PC-9 (cell line): Measurements from ENCODE around the gene WNK1.

Experiments
- CTCF ChIP-seq: fragments of 200-600 bp; sonication (generic); conservative IDR thresholded peaks from 2 replicates; pipeline ENCODE4 v1.6.1; 2017; ENCODE audit warnings: mixed run types, antibody characterized with exemption, mild to moderate bottlenecking, moderate library complexity
- EZH2 ChIP-seq: fragments of 200-600 bp; sonication (generic); IDR thresholded peaks from 2 replicates; pipeline ENCODE4 v1.8.0; 2017; ENCODE audit warnings: antibody characterized with exemption, low read depth

GRCh38 chr12:926641-927040 is 174.3 kb downstream of the WNK1 start:
- TF ChIP-seq CTCF (no peak), EZH2 (no peak)
